NCI-H526 treated with DMSO at 0.1 percent for 48 hours (cell line): Measurements from ENCODE around the gene WFDC8.
"Not testable (repeated sequence)": the region's sequence is repeated elsewhere in the genome, so short reads cannot be mapped to it uniquely, and the experiment has no call there.

Experiments used
- DNase-seq: peaks from one replicate; lab custom pipeline; 2025; lab: John Stamatoyannopoulos, UW

The WFDC8 gene

DNA sequence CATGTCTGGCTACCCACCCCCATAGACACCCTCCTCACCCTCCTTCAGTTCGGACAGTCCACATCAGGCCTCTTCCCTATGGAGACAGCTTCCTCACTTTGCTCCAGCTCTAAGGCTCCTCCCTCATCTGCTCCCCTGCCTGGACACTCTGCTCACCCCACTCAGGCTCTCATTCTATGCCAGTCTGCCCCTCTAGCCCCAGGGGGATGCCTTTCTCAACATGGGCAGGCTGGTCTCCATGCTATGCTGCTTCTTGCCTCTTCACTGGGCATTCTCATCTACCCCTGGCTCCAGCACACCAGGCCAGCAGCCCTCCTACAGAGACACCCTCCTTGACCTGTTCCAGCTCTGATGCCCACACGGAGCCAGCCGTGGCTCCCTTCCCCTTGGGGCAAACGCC lies at the start of gene WFDC8:
TSS of gene WFDC8 (minus strand) at position 101 of the 400 bp plus-strand sequence. CDS start at position 64, 37 bp downstream.
- no peak for DNase-seq

DNA sequence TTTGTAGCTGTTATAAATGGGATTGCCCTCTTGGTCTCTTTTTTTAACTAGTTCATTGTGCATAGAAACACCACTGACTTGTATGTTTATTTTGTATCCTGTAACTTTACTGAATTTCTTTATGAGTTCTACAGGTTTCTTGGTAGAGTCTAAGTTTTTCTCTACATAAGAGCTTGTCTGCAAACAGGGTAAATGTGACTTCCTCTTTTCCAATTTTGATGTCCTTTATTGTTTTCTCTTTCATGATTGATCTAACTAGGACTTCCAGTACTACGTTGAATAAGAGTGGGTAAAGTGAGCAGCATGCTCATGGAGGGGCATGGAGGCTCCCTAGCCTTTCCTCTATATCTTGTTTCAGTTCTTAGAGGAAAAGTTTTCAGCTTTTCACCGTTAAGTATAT lies 47.5 kb upstream of the WFDC8 start:
- DNase-seq = no peak

DNA sequence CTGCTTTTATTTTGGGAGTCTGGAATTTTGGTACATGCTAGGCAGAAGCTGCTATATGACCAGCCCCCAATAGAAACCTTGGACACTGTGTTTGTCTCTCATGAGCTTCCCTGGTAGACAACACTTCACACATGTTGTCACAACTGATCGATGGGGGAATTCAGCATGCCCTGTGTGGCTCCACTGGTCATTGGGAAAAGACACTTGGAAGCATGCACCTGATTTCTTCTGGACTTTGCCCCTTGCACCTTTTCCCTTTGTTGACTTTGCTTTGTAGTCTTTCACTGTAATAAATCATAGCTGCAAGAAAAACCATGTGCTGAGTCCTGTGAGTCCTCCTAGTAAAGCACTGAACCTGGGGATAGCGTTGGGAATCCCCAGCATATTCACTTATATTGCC lies 42.5 kb upstream of the WFDC8 start:
- peak; percentile 6 for DNase-seq

DNA sequence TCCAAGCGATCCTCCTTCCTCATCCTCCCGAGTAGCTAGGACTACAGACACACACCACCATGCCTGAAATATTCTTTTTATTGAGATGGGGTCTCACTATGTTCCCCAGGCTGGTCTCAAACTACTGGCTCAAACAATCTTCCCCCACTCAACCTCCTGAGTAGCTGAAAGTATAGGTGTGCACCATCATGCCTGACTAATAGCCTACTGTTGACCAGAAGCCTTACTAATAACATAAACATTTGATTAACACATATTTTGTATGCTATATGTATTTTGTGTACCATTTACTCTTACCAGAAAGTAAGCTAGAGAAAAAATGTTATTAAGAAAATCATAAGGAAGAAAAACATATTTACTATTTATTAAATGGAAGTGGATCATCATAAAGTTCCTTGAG lies 38.5 kb upstream of the WFDC8 start:
- no peak for DNase-seq

DNA sequence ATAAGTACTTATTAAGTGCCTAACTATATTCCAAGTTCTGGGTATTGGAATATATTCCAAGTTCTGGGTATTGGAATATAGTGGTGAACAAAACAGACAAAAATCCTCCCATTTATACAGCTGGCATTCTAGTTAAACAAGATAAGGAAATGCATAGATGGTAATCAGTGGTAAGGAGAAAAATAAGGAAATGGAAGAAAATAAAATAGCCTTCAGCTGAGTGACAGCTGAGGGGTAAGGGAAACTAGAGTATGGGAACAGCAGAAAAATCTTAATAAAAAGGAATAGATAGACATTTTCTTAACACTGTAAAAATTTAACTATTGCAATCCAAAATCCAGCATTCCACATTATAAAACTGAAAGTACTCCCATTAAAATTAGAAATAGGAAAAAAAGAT lies 33.2 kb upstream of the WFDC8 start:
- DNase-seq = no peak

DNA sequence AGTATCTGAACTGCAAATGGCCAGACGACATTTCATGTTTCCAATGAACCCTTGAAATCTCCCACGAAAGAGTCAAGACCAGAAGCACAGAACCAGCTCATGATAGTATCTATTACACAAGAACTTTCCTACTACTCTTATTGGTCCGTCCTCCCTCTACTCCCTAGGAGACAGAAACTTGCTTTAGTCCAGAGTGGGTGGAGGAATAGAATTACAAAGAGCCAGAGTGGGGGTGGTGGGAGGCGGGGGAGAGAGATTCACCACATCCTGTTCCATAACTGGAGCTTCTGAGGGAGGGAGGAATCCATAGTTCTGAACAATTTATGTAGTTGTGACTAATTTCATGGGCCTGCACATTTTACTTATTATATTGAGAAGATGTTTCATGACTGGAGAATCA lies 32.0 kb upstream of the WFDC8 start:
- DNase-seq = no peak

DNA sequence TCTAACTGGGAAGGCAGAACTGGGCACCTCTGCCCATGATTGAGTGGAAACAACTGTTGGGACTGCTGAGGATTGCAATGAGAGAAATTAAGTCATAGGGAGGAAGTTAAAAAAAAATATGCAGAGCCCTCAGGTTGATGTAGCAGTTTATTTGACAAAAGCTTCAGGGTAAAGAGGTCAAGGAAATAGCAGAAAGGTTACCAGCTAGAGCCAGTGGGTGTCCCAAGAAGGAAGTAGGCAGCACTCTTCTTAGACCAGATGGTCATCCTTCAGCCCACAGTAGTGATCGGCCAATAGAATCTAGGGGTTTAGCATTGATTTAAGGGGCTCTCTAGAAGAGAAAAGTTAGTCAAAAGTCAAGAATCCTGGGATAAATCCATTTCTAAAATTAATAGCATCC lies 28.7 kb upstream of the WFDC8 start:
- no peak for DNase-seq

DNA sequence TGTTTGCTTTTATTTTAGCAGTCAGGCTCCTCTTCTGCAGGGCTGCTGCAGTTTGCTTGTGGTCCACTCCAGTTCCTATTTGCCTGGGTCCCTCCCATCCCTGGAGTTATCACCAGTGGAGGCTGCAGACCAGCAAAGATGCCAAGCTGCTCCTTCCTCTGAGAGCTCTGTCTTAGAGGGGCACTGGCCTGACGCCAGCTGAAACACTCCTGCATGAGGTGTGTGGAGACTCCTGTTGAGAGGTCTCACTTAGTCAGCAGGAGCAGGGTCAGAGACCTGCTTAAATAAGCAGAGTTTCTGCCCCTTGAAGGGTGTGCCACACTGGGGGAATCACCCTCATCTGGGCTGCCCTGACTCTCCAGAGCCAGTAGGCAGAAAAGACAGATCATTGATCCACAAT lies 16.2 kb upstream of the WFDC8 start:
- DNase-seq = no peak

DNA sequence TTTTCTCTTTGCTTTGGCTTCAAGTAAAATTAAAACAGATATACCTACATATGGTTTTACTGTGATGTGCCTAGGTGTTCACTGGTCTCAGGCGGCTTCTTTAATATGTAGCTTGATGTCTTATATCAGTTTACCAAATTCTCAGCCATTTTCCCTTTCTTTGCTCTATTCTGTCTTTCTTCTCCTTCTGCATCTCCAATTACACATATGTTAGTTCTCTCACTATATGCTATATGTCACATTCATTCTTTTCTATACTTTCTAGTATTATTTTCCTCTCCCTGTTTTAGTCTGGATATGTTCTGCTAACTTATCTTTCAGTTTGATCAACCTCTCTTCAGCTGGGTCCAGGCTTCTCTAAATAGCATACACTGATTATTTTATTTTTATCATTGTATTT lies 14.4 kb upstream of the WFDC8 start:
- DNase-seq = no peak

DNA sequence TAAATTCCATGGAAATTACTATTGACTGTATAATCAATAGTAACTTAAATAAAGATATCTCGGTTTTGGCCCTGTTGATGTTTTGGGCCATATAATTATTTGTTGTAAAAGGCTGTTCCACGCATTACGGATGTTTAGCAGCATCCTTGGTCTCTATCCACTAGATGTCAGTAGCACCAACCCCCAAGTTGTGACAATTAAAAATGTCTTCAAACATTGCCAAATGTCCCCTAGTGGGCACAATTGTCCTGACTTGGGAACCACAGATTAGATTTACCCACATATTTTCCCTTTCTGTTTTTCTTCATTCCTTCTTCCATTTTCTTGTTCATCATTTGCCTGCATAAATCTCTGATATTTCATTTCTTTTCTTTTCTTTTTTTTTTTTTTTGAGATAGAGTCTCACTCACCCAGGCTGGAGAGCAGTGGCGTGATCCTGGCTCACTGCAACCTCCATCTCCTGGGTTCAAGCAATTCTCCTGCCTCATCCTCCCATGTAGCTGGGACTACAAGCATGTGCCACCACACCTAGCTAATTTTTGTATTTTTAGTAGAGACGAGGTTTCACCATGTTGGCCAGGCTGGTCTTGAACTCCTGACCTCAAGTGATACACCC lies 13.6 kb upstream of the WFDC8 start:
- DNase-seq = peak; percentile 11

DNA sequence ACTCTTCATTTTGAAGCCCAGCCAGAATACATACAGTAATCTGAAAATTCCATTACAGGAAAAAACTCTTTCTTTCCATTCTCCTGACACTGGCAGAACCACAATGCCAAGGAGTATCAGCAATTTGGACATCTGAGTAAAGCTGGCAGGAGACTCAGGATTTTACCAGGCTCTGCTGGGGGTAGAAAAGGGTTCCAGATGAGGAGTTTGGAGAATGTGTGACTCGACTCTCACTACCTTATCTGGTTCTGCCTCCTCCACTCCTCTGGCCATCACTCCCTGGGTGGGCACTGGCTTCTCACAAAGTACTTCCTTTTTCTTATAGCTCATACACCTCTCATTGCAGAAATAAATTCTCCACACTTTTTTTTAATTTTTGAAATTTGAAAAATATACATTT lies 10.6 kb upstream of the WFDC8 start:
- DNase-seq = no peak

DNA sequence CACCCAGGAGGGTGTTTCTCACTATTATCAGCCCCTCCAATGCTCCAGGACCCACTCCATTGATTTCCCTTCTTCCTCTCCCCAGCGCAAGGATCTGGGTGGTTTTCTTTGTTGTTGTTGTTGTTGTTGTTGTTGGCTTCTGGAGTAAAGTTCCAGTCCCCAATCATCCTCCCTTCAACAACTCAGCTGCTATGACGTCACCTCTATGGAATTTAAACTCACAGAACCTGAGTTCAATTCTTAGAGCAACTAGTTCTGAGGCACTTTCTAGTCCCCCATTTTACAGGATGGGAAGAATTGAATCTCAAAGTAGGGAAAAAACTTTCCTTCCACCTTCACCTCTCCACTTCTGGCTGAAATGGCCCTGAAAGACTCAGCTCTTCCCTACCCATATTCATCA lies 9.7 kb upstream of the WFDC8 start:
- no peak for DNase-seq

DNA sequence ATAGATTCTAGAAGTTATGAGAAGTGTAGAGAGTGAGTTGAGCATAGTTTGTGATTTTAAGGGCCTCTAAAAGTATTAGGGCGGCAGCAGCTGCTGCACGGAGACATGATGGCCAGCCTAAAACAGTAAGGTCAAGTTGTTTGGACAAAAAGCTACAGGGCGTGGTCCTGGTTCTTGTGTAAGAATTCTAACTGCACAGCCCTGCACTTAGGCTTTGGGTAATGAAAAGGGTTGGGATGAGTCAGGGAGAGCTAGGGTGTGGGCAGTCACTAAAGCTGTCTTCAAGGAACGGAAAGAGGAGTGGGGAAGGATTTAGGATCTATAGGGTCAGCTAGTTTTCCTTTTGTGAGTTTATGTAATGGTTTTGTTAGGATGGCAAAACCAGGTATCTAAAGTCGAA lies 6.9 kb upstream of the WFDC8 start:
- not testable (repeated sequence) for DNase-seq

DNA sequence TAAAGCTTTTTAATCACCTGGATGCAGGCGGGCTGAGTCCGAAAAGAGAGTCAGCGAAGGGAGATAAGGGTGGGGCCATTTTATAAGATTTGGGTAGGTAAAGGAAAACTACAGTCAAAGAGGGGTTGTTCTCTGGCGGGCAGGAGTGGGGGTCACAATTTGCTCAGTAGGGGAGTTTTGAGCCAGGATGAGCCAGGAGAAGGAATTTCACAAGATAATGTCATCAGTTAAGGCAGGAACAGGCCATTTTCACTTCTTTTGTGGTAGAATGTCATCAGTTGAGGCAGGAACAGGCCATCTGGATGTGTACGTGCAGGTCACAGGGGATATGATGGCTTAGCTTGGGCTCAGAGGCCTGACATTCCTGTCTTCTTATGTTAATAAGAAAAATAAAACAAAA lies 5.2 kb upstream of the WFDC8 start:
- not testable (repeated sequence) for DNase-seq

DNA sequence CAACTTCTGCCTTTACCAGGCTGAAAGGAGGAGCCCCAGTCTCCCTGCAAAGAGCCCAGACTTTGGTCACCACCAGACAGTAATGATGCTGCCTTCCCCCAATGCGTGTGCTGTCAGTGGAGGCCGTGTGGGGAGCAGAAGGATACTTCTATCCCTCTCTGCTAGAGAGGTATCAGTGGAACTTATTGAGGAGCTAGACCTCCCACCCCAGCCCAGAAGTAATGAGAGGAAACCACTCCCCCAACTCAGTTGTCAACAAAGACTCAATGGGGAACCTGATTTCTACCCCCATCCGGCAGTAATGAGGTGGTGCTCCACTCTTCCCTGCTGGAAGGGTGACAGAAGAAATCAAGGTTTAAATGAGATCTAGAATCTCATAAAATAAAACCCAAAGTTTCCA lies 4.4 kb upstream of the WFDC8 start:
- no peak for DNase-seq

DNA sequence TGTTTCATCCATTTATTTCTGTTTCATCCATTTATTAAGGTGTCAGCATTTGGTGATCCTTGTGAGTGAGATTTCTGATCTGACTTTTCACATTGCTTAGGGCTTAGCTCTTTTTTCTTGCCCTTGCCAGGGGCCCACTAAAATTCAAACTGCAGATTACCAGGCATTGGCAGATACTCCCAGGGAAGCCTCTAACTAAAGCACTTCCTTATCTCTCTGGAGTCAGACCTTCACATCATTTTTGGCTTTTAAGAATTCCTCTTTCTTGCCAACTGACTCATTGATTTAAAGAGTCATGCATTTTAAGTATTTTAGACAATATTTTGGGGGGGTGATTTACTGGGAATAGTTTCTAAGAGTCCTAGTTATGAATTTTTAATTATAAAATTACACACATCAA lies 2.6 kb upstream of the WFDC8 start:
- DNase-seq = no peak

DNA sequence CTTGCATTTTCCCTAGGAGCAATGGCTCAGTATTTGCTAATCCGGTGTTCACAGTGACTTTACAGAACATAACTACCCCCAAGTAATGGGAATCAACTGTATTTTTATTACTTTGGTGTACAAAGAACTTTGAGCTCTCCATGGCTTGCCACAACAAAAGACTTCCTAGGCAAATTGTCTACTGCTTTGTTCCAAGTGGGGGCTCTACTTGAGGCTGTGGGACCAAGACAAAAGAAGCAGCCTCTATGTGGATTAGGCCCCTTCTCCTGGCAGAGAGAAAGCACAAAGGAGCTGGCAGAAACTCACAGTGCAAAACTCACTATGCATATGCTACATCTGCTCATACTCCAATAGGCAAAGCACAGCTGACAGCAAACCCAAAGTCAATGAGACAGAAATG lies 853 bp downstream of the WFDC8 start:
- DNase-seq = no peak

DNA sequence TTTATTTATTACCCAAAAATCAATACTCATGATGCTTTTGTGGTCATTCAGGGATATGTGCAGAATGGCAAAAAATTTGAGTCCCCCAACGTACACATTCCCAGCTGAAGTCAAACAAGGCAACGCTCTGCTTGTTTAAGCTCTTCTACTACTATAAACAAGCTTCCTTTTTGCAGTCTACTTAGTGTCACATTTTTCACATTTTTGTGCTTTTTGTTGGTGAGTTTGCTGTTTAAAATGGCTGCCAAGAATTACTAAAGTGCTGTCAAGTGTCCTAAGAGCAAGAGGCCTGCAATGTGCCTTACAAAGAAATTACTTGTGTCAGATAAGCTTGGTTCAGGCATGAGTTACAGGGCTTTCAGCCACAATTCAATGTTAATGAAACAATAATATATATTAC lies 2.1 kb downstream of the WFDC8 start:
- no peak for DNase-seq

DNA sequence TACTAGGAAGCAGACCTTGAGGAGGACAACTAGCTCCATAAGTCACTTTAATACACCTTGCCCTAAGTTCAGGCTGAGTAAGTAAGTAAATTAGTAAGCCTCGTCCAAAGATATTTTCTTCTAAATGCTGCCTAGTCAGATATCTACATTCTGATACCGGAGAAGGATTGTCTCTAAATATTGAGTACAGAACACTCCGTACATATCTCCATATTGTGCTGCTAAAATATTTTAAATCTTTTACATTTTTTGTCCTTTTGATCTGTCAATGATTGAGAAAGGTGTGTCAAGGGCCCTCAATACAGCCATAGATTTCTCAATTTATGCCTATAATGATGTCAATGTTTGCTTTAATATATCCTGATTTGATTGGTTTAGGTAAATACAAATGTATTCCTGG lies 3.2 kb downstream of the WFDC8 start:
- no peak for DNase-seq

DNA sequence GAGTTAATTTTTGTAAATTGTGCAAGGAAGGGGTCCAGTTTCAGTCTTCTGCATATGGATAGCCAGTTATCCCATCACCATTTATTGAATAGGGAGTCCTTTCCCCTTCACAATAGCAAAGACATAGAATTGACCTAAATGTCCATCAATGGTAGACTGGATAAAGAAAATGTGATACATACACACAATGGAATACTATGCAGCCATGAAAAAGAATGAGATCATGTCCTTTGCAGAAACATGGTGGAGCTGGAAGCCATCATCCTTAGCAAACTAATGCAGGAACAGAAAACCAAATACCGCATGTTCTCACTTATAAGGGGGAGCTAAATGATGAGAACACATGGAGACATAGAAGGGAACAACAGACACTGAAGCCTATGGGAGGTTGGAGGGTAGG lies 9.4 kb downstream of the WFDC8 start:
- not testable (repeated sequence) for DNase-seq

DNA sequence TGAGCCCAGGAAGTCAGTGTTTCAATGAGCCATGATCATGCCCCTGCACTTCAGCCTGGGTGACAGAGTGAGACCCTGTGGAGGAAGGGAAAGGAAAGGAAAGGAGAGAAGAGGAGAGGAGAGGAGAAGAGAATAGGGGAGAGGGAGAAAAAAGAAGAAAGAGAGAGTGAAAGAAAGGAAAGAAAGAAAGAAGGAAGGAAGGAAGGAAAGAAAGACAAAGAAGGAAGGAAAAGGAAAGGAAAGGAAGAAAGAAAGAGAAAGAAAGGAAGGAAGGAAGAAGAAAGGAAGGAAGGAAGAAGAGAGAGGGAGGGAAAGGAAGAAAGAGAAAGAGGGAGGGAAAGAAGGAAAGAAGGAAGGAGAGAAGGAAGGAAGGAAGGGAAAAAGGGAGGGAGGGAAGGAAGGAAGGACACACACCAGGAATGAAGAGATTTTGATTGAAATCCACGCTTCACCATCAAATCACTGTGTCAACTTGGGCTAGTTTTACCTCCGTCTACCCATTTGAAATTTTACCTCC lies 14.3 kb downstream of the WFDC8 start:
- DNase-seq = no peak

DNA sequence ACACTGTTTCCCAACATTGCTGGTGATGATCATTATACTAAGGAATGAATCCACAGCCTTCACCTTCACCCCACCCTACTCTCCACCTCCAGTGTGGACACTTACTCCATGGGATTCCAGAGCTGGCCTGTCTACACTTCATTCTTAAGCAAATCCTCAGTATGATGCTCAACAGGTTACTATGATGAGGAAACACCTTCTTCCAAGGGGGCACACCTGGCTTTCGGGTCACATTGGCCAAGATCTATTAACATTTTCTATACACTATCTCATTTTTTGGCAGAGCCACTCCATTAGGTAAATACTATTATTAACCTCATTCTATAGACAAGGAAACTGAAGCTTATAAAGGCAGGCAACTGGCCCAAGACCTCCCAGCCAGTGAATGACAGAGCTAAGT lies 23.9 kb downstream of the WFDC8 start:
- DNase-seq = no peak

DNA sequence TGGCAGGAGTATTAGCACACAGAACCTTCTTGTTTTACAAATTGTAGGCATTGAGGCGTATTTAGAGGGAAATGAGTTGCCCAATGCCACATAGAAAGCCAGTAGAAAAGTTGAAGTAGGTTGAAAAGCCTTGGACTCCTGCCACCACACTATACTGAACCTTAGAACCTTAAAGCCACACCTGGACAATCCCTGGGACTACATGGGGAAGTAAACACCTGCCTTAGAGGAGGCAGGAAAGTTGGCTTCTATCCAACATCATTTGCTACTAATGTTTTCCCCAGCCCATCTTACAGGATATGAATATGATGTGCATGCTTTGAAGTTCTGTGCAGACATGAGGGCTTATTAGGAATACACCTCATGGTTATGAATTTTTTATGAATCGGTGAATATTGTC lies 26.6 kb downstream of the WFDC8 start:
- no peak for DNase-seq

DNA sequence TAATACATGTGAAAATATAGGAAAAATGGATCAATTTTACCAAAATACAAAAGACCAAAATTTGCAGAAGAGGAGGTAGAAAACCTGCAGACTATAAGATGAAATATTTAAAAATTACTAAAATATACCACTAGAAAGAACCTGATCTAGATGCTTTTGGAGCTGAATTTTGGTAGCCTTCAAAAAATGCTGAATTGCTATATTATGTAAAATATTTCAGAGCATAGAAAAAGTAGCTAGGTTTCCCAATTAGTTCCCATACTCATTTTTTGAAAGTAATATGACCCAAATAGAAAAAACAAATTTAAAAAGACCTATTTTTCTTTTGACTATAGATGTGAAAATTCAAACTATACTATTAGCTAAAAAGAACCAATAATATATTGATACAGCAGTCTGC lies 28.3 kb downstream of the WFDC8 start:
- DNase-seq = no peak

DNA sequence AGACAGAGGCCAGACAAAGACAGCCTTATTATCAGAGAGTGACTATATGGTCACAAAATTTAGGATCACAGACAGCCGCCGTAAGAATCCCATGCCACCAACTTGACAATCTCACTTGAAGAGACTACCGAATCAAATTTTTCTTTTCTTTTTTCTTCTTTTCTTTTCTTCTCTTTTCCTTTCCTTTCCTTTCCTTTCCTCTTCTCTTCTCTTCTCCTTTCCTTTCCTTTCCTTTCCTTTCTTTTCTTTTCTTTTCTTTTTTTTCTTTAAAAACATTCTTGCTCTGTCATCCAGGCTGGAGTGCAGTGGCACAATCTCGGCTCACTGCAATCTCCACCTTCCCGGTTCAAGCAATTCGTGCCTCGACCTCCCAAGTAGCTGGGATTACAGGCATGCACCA lies 30.7 kb downstream of the WFDC8 start:
- DNase-seq = no peak
